Measurements from ENCODE around the gene SIGLEC11.

DNA sequence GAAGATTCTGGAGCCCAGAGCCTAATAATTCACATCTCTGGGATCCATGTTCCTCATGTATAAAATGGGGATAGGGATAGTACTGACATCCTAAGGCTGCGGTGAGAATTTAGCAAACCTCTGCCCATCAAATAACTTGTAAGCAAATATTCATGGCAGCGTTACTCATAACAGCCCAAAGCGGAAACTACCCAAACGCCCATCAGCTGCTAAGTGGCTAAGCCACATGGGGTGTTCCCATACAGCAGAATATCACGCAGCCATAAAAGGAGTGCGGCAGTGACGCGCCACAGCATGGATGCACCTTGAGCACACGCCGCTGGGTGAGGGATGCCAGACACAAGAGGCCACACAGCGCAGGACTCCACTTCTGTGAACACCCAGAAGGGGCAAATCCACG, 44.5 kb upstream of the SIGLEC11 start:
- TF ChIP-seq, protein P1, sequence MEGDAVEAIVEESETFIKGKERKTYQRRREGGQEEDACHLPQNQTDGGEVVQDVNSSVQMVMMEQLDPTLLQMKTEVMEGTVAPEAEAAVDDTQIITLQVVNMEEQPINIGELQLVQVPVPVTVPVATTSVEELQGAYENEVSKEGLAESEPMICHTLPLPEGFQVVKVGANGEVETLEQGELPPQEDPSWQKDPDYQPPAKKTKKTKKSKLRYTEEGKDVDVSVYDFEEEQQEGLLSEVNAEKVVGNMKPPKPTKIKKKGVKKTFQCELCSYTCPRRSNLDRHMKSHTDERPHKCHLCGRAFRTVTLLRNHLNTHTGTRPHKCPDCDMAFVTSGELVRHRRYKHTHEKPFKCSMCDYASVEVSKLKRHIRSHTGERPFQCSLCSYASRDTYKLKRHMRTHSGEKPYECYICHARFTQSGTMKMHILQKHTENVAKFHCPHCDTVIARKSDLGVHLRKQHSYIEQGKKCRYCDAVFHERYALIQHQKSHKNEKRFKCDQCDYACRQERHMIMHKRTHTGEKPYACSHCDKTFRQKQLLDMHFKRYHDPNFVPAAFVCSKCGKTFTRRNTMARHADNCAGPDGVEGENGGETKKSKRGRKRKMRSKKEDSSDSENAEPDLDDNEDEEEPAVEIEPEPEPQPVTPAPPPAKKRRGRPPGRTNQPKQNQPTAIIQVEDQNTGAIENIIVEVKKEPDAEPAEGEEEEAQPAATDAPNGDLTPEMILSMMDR (IDR thresholded peaks at IDR 0.05) = no peak
- TF ChIP-seq, protein P2, sequence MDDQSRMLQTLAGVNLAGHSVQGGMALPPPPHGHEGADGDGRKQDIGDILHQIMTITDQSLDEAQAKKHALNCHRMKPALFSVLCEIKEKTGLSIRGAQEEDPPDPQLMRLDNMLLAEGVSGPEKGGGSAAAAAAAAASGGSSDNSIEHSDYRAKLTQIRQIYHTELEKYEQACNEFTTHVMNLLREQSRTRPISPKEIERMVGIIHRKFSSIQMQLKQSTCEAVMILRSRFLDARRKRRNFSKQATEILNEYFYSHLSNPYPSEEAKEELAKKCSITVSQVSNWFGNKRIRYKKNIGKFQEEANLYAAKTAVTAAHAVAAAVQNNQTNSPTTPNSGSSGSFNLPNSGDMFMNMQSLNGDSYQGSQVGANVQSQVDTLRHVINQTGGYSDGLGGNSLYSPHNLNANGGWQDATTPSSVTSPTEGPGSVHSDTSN (IDR thresholded peaks at IDR 0.05) = no peak
- TF ChIP-seq SREBF2 (IDR thresholded peaks at IDR 0.05) (no peak), BHLHE40 (IDR thresholded peaks at IDR 0.05; ENCODE audit: low read depth, low read length) (no peak), MAZ (IDR thresholded peaks at IDR 0.05; ENCODE audit: borderline replicate concordance, low read depth, low read length) (no peak), POLR2A (IDR thresholded peaks at IDR 0.05; ENCODE audit: low read length) (no peak), RFX5 (IDR thresholded peaks at IDR 0.05) (no peak)

Data from A549 (cell line).